Measurements from ENCODE around the gene STRIP2.
"Not testable (repeated sequence)": the region's sequence is repeated elsewhere in the genome, so short reads cannot be mapped to it uniquely, and the experiment has no call there.

STRIP2 gene, protein sequence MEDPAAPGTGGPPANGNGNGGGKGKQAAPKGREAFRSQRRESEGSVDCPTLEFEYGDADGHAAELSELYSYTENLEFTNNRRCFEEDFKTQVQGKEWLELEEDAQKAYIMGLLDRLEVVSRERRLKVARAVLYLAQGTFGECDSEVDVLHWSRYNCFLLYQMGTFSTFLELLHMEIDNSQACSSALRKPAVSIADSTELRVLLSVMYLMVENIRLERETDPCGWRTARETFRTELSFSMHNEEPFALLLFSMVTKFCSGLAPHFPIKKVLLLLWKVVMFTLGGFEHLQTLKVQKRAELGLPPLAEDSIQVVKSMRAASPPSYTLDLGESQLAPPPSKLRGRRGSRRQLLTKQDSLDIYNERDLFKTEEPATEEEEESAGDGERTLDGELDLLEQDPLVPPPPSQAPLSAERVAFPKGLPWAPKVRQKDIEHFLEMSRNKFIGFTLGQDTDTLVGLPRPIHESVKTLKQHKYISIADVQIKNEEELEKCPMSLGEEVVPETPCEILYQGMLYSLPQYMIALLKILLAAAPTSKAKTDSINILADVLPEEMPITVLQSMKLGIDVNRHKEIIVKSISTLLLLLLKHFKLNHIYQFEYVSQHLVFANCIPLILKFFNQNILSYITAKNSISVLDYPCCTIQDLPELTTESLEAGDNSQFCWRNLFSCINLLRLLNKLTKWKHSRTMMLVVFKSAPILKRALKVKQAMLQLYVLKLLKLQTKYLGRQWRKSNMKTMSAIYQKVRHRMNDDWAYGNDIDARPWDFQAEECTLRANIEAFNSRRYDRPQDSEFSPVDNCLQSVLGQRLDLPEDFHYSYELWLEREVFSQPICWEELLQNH
- total RNA-seq, result 0.56 reads per million

DNA sequence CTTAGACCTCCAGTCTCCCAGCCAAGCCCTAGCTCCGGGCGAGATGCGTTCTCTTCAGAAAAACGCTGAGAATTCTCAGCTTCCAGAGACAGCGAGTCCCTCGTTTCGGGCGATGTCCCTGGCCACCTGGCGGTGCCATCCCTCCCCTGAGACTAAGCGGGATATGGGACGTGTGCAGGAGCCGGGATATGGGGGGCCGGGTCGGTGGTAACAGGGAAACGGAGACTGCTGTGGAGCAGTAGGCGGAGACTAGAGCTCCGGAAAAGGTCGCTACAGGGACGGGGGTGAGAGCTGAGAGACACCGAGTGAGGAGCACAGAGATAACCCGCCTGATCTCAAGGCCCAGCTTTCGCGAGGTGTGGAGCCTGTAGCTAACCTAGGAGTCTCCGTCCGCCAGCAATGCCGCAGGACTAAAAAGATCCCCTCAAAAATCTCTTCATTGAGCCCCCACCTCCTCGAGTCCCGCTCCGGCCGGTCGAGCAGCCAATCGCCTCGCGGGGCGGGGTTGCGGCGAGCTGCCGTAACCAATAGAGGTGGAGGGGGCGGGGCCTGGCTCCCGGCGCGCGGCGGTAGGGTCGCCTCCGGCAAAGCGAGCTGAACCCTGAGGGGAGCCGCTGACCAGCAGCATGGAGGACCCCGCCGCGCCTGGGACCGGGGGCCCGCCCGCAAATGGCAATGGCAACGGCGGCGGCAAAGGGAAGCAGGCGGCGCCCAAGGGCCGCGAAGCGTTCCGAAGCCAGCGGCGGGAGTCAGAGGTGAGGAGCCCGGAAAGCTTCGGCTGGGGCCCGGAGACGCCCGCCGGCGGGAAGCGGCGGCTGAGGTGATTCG lies at the start of gene STRIP2:
STRIP2 (plus strand) TSS at position 586 of the 828 bp plus-strand sequence; CDS start at position 627, 41 bp downstream.
- peak; percentile 90 for DNase-seq

DNA sequence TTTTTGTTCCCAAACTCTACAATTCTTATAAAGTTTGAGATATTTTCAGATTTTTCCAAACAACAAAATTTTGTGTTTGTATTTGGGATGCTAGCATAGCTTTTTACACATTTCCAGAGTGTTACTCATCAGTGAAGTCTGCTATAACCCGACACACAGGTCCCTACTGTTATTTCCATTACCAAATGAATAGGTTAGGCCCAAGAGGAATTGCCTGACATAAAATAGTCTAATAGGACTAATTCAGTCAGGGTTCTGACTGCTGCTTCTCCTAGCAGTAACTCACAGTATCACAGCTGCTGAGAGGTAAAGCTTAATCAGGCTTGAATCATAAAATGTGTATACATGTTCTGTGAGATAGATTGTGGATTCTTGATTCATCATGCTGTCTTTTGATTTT lies 49.1 kb upstream of the STRIP2 start:
- no peak for DNase-seq

DNA sequence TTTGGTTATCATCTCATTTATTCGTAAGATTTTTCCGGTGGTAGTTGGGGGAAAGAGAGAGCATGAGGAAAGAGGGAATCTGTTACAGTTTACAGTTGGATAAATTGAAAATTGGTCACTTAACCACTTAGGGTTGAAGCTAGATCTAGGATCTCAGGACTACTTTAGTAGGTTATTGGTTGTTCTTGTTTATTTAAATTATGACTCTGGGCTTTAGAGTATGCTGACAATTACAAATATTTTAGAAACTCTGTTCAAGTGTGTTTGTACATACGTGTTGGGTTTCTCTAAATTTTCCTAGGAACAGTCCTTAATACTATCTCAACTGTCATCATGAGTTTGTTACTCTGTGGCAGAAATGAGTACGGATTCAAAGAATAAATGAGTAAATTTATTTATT lies 48.6 kb upstream of the STRIP2 start:
- no peak for DNase-seq

DNA sequence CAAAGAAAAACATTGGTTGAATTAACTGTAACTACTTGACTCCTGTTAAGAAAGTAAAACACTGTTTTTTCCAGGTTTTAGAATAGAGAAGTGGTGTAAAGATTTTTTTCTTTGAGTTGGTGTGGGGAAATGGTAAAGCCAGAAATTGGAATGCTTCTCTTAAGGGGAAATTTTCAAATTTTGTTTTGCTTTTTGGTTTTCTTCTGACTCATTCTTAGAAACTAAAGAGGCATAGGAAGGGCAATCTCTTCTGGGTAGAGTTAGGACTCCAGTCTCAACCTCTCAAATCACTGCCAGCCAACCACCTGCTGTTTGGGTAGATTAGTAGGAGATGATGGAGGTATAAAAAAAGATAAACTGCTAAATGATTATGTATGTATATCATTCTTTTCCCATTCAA lies 47.7 kb upstream of the STRIP2 start:
- DNase-seq, result no peak

DNA sequence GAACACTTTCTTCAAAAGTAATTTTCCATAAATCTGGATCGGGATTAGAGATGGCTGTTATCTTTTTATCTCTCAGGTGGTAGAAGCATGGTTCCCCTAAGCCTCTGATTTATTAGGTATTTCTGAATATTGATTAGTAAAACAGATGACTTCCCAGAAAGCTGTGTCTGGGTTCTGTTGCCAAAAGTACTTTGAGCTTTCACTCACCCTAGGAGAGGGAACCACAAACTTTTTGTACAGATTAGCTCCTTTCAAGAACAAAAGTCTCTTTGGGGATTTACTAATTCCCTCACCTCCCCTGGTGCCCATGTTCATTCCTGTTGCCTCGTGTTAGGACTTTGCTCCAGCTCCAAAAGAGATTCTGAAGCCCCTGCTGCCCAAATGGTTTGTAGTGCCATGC lies 46.7 kb upstream of the STRIP2 start:
- no peak for DNase-seq

DNA sequence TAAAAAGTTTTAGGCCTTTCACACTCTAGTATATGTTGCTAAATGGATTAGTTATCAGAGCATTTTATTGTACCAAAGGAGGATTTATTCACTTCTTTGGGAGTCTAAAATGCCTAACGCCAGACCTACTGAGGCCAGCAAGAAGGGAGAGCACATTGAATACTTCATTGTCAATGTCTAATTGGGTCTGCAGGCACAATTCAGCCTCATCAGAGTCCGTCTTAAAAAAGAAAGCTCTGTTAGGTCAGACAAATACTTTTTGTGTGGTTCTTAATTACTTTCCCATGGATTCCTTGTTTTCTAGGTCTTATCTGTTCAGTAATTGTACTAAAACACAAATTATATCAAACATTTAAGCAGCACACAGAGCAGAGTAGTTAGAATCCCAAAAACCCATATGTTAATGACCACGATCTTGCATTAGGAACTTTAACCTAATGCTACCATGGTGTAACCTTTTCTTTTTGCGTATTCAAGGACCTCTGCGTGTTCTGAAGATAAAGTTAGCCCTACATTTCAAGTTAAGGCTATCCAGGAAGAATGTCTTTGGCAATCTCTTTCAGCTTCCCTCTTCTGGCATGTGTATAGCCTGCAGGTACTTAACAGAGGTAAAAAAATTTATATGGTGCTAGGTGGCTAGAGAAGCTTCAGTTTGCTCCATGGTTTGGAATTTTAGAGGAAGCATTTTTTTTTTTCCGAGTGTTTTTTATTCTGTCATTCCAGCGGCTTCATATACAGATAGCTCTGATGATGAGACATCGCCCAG lies 45.7 kb upstream of the STRIP2 start:
- DNase-seq, result no peak

DNA sequence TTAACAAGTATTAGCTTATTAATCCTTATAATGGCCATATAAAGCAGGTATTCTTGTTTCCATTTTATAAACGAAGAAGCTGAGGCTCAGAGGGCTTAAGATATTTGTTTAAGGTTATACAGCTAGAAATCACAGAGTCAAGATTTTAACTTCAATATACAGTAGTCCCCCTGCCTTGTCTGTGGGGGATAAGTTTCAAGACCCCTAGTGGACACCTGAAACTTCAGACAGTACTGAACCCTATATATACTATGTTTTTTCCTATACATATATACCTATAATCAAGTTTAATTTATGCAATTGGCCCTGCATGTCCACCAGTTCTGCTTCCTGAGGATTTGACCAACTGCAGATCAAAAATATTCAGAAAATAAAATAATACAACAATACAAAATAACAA lies 44.4 kb upstream of the STRIP2 start:
- DNase-seq, result no peak

DNA sequence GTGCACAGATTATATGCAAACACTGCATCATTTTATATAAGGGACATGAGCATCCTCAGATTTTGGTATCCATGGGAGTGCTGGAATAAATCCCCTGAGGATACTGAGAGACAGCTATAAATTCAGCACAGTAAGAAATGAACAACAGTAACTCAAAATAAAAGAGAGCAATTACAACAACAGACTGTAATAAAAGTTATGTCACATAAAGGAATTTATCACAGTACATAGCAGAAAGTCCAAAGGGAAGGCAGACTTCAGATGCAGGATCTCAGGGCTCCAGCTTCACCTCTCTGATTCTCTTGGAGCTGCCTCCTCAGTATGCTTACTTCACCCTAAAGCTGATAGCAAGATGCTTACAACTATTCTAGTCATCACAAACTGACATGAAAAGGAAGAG lies 43.9 kb upstream of the STRIP2 start:
- DNase-seq, result no peak

DNA sequence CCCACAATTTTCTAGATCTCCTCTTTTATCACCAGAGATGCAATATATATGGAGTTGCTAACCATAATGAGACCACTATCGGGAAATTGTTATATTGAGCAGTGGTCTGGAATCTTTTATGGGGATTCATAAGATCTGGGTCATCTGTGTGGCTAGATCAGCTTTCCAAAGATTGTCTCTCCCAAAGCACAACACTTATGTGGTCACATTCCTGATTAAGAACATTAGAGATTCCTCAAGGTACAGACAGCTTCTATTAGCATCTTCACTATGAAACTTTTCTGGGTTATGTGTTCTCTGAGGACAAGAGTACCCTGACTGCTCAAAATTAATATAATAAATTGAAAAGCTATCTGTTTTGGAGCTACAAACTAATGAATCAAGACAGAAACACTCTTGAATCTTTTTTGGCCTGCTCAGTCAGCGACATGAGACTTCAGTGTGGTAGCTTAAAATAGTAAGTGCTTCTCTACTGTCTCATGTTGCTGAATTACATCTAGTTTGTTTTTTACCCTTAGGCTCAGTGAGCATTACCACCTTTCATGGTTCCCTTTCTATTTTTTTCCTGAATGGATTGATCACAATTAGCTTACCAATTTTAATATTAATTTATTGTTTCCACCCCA lies 42.6 kb upstream of the STRIP2 start:
- no peak for DNase-seq

DNA sequence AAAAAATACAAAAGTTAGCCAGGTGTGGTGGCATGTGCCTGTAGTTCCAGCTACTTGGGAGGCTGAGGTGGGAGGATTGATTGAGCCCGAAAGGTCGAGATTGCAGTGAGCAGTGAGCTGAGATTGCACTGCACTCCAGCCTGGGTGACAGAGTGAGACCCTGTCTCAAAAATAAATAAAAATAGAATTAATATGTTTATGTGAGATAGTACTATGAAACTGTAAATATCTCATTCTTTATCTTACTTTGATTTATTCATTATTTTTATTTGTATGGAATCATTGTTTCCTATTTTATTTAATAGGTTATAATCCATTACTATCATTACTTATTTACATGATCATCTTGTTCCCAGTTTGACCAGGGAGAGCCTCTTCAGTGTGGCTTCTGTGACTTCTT lies 41.0 kb upstream of the STRIP2 start:
- DNase-seq, result no peak

DNA sequence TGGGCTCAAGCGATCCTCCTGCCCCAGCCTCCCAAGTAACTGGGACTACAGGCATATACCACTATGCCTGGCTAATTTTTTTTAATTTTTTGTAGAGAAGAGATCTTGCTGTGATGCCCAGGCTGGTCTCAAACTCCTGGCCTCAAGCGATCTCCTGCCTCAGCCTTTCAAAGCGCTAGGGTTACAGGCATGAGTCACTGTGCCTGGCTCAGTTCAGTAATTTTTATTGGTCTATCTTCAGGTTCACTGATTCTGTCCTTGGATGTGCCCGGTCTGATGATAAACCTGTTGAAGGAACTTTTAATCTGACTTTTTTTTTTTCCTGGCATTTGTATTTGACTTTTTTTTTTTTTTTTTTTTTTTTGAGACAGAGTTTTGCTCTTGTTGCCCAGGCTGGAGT lies 40.1 kb upstream of the STRIP2 start:
- DNase-seq, result no peak

DNA sequence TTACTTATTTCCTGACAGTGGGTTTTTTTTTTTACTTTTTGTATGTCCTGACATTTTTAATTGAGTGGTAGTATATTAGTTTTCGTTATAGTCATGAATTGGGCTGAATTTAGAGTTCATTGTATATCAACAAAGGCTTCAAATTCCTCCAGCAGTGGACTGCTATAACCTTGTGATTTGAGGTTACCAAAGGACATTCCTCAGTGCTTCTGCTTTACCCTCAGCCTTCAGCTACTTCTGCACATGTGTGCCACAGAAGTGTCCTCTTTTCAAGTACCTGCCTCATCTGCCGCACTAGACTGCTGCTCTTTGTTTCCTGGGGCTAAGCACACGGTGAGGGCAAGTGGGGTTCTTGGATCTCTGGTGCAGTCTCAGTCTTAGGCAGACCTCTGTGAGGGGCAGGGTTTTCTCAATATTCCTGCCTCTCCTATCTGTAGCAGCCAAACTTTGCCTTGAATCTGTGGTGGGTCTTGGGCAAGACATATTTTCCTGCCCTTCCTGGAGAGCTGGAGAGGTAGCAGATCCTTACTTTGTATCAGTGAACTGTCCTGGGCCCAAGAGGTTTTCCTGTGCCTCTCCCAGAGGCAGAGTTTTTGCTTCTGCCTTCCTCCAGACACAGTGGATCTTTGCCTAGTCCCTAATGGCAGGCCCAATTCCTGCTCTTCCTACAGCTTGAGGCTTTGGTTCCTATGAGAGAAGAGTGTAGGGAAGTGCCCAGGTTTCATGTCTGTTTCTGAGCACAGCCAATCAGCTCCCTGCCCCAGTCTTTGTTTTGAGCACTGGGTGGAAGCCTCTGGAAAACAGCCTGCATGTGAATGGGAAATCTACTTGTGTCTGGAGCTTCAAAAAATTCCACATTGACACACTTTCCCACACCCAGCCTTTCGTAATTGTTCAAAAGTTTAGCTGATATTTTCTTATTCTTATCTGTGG lies 39.0 kb upstream of the STRIP2 start:
- no peak for DNase-seq

DNA sequence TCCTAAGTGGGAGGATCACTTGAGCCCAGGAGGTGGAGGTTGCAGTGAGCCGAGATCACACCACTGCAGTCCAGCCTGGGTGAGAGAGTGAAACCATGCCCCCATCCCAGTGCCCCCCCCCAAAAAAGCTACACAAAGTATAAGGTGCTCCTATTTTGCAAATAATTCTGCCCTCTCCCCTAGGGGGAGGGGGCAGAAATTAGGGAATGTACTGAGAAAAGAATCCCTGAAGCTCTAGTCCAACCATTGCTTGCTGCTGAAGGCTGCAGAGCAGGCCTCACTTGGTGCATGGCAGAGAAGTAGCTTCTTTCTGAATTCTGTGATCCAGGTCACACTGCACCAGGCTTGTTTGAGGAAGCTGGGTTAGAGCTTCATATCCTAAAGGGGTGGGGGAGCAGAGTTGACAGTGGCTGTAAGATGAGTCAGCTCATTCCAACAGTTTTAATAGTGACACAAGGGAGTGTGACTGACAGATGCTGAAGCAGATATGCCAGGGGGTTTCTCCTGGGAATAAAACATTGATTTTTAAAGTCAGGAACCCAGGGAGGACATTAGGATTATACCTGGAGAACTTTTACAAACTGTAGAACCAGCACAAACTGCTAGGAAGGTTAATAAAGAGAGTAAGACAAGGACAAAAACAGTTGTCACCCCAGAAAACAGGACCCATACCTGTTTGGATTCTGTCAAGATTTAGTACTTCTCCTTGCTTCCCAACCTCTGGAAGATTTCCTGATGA lies 32.8 kb upstream of the STRIP2 start:
- no peak for DNase-seq

DNA sequence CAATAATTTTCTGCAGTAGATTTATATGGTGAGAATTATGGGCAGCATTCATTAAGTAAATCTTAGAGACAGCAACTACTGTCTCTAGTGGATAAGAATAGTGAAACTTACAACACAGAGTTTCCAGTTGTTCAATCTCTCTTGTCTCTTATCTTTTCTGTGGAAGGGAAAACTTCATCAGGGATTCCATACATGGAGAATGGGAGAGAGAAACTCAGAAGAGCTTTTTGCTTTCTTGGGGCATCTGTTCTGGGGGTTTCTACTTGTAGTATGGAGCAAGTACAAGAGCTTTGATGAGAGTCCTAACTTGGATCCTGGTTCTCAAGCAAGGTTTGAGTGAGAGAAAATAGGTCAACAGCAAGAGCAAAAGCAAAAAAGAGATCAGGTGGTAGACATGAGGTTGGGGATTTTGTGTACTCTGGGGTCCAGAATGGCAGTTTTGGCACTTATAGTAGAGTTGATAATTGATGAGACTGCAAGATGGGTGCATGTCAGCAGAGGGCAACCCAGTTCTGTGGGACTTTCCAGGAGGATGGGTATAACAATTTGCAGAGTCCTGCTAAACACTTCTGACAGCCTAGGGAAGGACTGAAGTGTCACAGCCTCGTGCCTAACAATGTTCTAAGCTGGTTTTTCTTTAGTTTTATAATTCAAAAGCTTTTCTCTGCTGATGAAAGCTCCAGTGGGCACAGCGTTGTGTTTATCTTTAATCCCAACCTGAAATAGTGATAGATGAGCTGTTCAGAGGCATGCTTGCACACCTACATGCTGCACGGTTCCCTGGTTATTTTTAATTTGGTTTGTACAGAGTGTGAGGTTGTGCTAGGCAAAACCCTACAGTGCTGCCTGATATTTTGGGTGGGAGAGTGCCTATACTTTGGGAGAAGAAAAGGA lies 32.0 kb upstream of the STRIP2 start:
- DNase-seq, result no peak

DNA sequence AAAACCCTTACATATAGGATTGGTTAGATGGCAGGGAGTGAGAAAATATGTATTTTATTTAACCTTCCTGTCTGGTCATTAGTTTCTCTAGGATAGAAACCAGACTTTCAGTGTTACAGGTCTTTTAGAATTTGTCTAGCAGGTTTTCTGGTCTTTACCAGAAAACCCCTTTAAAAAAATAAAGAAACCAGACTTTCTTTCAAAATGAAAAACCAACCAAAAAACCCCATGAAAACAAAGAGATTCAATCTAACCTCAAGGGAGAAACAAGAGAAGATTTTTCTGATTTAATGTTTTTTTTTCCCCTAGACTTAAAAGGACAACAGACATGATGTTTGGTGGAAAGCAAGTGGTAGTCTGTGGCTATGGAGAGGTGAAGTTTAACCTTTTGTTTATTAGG lies 28.7 kb upstream of the STRIP2 start:
- no peak for DNase-seq

DNA sequence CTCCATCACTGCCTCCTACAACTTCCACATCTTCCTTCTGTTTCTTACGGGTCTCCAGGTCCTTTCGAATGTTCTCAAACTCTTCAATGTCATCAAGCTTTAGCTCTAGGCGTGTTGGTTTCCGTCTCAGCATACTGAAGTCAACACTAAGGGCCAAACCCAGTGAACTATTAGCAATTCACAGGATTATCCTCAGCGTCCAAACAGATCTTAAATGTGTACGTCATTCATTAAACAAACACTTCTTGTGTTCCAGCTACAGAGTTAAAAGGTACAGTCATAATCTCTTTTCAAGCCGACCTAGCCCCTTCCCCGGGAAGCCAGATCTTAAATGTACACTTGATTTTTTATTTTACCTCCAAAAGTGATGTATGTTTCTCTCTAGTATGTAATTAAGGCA lies 24.0 kb upstream of the STRIP2 start:
- not testable (repeated sequence) for DNase-seq

DNA sequence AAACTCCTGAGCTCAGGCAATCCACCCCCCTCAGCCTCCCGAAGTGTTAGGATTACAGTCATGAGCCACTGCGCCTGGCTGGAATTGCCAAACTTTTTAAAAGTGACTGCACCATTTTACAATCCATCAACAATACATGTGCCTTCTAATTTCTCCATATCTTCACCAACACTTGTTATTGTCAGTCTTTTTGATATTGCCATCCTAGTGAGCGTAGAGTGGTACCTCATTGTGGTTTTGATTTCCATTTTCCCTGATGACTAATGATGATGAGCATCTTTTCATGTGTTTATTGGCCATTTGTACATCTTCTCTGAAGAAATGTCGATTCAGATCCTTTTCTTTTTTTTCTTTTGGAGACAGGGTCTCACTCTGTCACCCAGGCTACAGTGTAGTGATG lies 21.7 kb upstream of the STRIP2 start:
- DNase-seq, result no peak

DNA sequence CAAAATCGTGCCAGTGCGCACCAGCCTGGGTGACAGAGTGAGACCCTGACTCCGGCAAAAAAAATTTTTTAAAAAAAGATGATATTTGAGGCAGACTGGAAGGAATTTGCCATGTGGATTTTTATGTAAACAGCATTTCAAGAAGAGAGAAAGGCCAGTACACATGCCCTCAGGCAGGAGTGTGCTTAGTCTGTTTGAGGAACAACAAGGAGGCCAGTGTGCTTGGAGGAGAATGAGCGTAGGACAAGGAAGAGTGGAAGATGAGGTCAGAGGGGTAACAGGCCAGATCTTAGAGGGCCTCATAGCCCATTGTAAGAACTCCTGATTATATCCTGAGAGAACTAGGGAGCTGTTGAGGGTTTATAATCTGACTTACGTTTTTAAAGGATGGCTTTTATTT lies 17.2 kb upstream of the STRIP2 start:
- DNase-seq, result no peak

DNA sequence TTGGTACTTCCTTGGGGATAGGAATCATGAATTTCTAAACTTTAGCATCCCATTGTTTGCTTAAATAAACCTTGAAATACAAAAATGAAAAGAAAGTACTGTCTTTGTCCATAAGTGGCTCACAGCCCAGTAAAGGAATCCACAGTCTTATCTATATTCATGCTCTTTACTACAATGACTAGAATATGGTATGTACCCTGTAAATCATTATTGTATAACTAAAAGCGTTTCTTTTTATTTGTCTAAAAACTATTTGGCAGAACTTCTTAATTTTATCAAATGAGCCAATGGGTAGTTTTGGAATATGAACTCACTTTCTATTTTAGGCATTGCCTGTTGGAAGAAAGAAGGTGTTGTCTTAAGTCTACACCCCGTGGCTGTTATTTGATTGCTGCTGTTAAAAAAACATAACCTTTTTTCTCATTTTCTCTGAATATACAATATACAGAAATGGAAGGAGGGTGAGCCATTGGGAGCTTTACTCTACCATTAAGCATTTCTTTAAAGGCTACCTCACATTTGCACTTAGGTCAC lies 12.4 kb upstream of the STRIP2 start:
- no peak for DNase-seq

Measured in effector CD4-positive, alpha-beta T cell (primary cell).